DND-41 (cell line): ENCODE results near the gene KCNB1.

Source experiments
- ATAC-seq: fragments of 200-7000 bp; cut with Tn5 transposase; 3 replicates; pipeline ENCODE4 v1.9.1; 2021; ENCODE audit warnings: low read depth; ENCODE audit not compliant: insufficient read depth
- DNase-seq: peaks from one replicate; pipeline ENCODE4 v3.0.0-alpha.2; 2020
- H2AFZ ChIP-seq: 2 replicates; pipeline ENCODE4 v1.6.0; 2012; ENCODE audit warnings: low read depth, low read length
- H3K27ac ChIP-seq: 2 replicates; pipeline ENCODE4 v1.5.1; 2012; ENCODE audit warnings: low read length, inconsistent platforms
- H3K27me3 ChIP-seq: fragments of 200-600 bp; sonication (generic); 2 replicates; pipeline ENCODE4 v1.6.0; 2012; ENCODE audit warnings: low read length, mild to moderate bottlenecking, inconsistent platforms; ENCODE audit not compliant: insufficient read depth, poor library complexity
- H3K36me3 ChIP-seq: 2 replicates; pipeline ENCODE4 v1.5.1; 2012; ENCODE audit warnings: low read length, inconsistent platforms; ENCODE audit not compliant: insufficient read depth
- H3K4me1 ChIP-seq: 2 replicates; pipeline ENCODE4 v1.5.1; 2012; ENCODE audit warnings: mild to moderate bottlenecking, low read length; ENCODE audit not compliant: insufficient read depth
- H3K4me2 ChIP-seq: 2 replicates; pipeline ENCODE4 v1.6.0; 2012; ENCODE audit warnings: mild to moderate bottlenecking, moderate library complexity, low read length, inconsistent platforms; ENCODE audit not compliant: insufficient read depth
- H3K4me3 ChIP-seq, 2 experiments: fragments of 200-600 bp in 1 of 2; shearing (Covaris generic) in 1 of 2; 2 replicates each; pipeline ENCODE4 v1.5.1; 2012 to 2016; ENCODE audit warnings: inconsistent platforms in 2 of 2, low read length in 2 of 2, mild to moderate bottlenecking in 2 of 2, low read depth in 1 of 2, moderate library complexity in 1 of 2
- H3K79me2 ChIP-seq: 2 replicates; pipeline ENCODE4 v1.6.0; 2012; ENCODE audit warnings: low read length, inconsistent platforms; ENCODE audit not compliant: insufficient read depth
- H3K9ac ChIP-seq: 2 replicates; pipeline ENCODE4 v1.6.0; 2012; ENCODE audit warnings: low read depth, mild to moderate bottlenecking, inconsistent platforms, low read length, moderate library complexity
- H3K9me3 ChIP-seq: 2 replicates; pipeline ENCODE4 v1.5.1; 2012; ENCODE audit warnings: low read length, moderate library complexity, mild to moderate bottlenecking, inconsistent platforms; ENCODE audit not compliant: insufficient read depth, severe bottlenecking
- H4K20me1 ChIP-seq: 2 replicates; pipeline ENCODE4 v1.6.0; 2012; ENCODE audit warnings: low read length; ENCODE audit not compliant: insufficient read depth
- CTCF ChIP-seq: IDR thresholded peaks from 2 replicates; pipeline ENCODE4 v1.5.1; 2012; ENCODE audit warnings: borderline replicate concordance, low read length, moderate library complexity, mild to moderate bottlenecking; ENCODE audit not compliant: poor library complexity, severe bottlenecking; ENCODE audit errors: extremely low read depth
- EZH2 ChIP-seq: IDR thresholded peaks from 3 replicates; pipeline ENCODE4 v1.6.1; 2012; ENCODE audit warnings: borderline replicate concordance, low read depth, mild to moderate bottlenecking, moderate library complexity, low read length, inconsistent platforms; ENCODE audit not compliant: severe bottlenecking

Gene KCNB1

DNA sequence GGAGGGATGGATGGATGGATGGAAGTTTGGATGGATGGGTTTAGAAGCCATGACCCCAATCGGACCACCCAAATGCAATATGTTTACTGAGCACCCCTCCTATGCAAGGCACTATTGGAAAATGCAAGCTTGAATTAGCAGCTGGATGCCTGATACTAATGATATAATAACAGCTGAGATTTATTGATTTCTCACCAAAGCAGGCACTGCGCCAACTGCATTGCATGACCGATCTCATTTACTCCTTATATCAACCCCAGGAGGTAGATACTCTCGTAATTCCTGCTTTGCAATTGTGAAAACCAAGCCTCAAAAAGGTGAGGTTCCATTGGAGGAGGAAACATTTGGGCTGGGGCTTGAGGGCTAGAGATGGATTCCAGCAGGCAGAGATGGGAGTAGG, 89.7 kb downstream of the KCNB1 start:
- Histone ChIP-seq H3K4me2 (no peak overlapping the region), H3K4me3 (no peak overlapping the region), H2AFZ (no peak overlapping the region), H3K9ac (no peak overlapping the region), H3K27me3 (peaks cover 17% of the 10 kb centered on the region), H3K9me3 (no peaks in the 10 kb centered on the region), H3K4me1 (no peaks in the 10 kb centered on the region), H3K27ac (no peak overlapping the region), H3K79me2 (no peaks in the 10 kb centered on the region), H4K20me1 (no peaks in the 10 kb centered on the region), H3K36me3 (no peaks in the 10 kb centered on the region)
- no peak for ATAC-seq
- TF ChIP-seq CTCF (no peak), EZH2 (no peak)
- no peak for DNase-seq

- Histone ChIP-seq H3K9ac (no peak overlapping the region), H3K4me1 (no peaks in the 10 kb centered on the region), H4K20me1 (no peaks in the 10 kb centered on the region), H3K79me2 (no peaks in the 10 kb centered on the region), H3K36me3 (no peaks in the 10 kb centered on the region), H3K4me2 (no peak overlapping the region), H3K9me3 (no peaks in the 10 kb centered on the region), H3K27ac (no peak overlapping the region), H2AFZ (no peak overlapping the region), H3K27me3 (peaks cover 22% of the 10 kb centered on the region), H3K4me3 (no peak overlapping the region)
- TF ChIP-seq CTCF (no peak), EZH2 (no peak)
- DNase-seq (no peak), ATAC-seq (no peak)
Observed at GRCh38 chr20:49391404-49392245, 90.8 kb downstream of the KCNB1 start.

GRCh38 chr20:49389854-49390253, 92.6 kb downstream of the KCNB1 start:
- Histone ChIP-seq H3K27me3 (peaks cover 23% of the 10 kb centered on the region), H3K4me2 (no peak overlapping the region), H3K79me2 (no peaks in the 10 kb centered on the region), H3K9me3 (no peaks in the 10 kb centered on the region), H3K4me1 (no peaks in the 10 kb centered on the region), H2AFZ (no peak overlapping the region), H3K27ac (no peak overlapping the region), H3K9ac (no peak overlapping the region), H4K20me1 (no peaks in the 10 kb centered on the region), H3K36me3 (no peaks in the 10 kb centered on the region), H3K4me3 (no peak overlapping the region)
- ATAC-seq = no peak
- no peak for DNase-seq
- TF ChIP-seq EZH2 (no peak), CTCF (no peak)
